Adrenal gland (tissue), 12 donors: ENCODE data around the gene TWIST2. TPM values are rescaled to one million over a fixed set of nuclear protein-coding genes. Genes with fewer than 3 reads are reported as not detected.

Source experiments
- DNase-seq, 7 donors: peaks; one replicate each; pipeline ENCODE4 v3.0.0-alpha.2; 2019 to 2020
- H3K27ac ChIP-seq, 5 donors: fragments of 200-600 bp; sonication (generic) in 4 of 5; 1 replicate in 3 of 5; 2 replicates in 2 of 5; pipeline versions ENCODE4 v1.5.1 to v1.8.0; 2016 to 2020; ENCODE audit warnings: mild to moderate bottlenecking in 1 of 5
- H3K27me3 ChIP-seq: fragments of 200-600 bp; 2 replicates; pipeline ENCODE4 v1.8.0; 2021
- H3K36me3 ChIP-seq, 2 donors: fragments of 200-600 bp; replicated peaks in 1 of 2; 1 replicate in 1 of 2; 2 replicates in 1 of 2; pipeline versions ENCODE4 v1.5.1 to v1.8.0; 2018 to 2022
- H3K4me1 ChIP-seq, 2 donors: fragments of 200-600 bp; replicated peaks in 1 of 2; 1 replicate in 1 of 2; 2 replicates in 1 of 2; pipeline versions ENCODE4 v1.5.1 to v1.8.0; 2018 to 2021
- H3K4me3 ChIP-seq, 4 donors: fragments of 200-600 bp; sonication (generic) in 3 of 4; one replicate each; pipeline ENCODE4 v1.5.1; 2016 to 2018
- H3K9me3 ChIP-seq, 3 donors: fragments of 200-600 bp; sonication (generic) in 1 of 3; replicated peaks in 1 of 3; 1 replicate in 2 of 3; 2 replicates in 1 of 3; pipeline versions ENCODE4 v1.5.1 to v1.8.0; 2016 to 2021
- POLR2A ChIP-seq, 2 donors: fragments of 450-650 bp; IDR thresholded peaks; one replicate each; pipeline ENCODE4 v1.6.1; 2017; ENCODE audit warnings: antibody characterized with exemption in 2 of 2, mild to moderate bottlenecking in 2 of 2, moderate library complexity in 1 of 2
- WGBS, 4 donors: extraction: QIAGEN DNeasy Blood & Tissue Kit in 2 of 4; methylation state at CpG; one replicate each; pipeline versions ENCODE4 v1.1.5 to v1.1.7; 2013 to 2017; 5-methylcytosine and 5-hydroxymethylcytosine counted together
- intact Hi-C, 2 donors: fragments of 100-400 bp; cut with DNase I; formaldehyde crosslinking; loops; one replicate each; pipeline versions ENCODE4 v1.14.1 to v1.15.0; 2022 to 2023
- polyA plus RNA-seq, 3 donors: library from polyadenylated mRNA; stranded (reverse); fragments of 200-250 nt in 2 of 3; fragments of 350-450 nt in 1 of 3; fragmentation: Illumina TruSeq in 1 of 3; extraction: RNeasy Lipid Tissue Mini Kit (QIAGEN cat#74804) in 1 of 3; gene quantifications; one replicate each; pipeline ENCODE4 v1.2.3, GENCODE V29; 2013 to 2014
- total RNA-seq, 9 donors: library from RNA; depleted of rRNA in 4 of 9; stranded (reverse); fragments of >200 nt in 4 of 9; fragments of 120-200 nt in 1 of 9; fragmentation: NEBNext Ultra II Directional in 1 of 9; extraction: Animal tissue kit (Norgen Biotek cat#: 25700) in 1 of 9; gene quantifications; one replicate each; pipeline versions ENCODE4 v1.1.0 to v1.2.4, GENCODE V29; 2013 to 2023
- TF ChIP-seq, protein P1 (sequence below), 6 experiments: fragments of 450-650 bp in 4 of 6; fragments of 200-600 bp in 2 of 6; sonication (generic) in 1 of 6; IDR thresholded peaks; 1 replicate in 5 of 6; 2 replicates in 1 of 6; pipeline versions ENCODE4 v1.5.1 to v1.8.0; 2016 to 2021; ENCODE audit warnings: antibody characterized with exemption in 6 of 6, mild to moderate bottlenecking in 2 of 6, moderate library complexity in 1 of 6
- donor health status: healthy with polysubstance abuse.
- donor health status: Bipolar disorder and iron deficiency.
- donor health status: DM: yes; HTN: yes; CAD: no.
- donor health status: DM: no; HTN: no; CAD: no.
- donor health status: DM: no; HTN: no; CAD: no.
- donor health status: DM: yes; HTN: yes; CAD: no.

Gene TWIST2
- total and polyA plus RNA-seq, 12 donors = 1.0 to 20.5 (median 6.0) TPM

DNA sequence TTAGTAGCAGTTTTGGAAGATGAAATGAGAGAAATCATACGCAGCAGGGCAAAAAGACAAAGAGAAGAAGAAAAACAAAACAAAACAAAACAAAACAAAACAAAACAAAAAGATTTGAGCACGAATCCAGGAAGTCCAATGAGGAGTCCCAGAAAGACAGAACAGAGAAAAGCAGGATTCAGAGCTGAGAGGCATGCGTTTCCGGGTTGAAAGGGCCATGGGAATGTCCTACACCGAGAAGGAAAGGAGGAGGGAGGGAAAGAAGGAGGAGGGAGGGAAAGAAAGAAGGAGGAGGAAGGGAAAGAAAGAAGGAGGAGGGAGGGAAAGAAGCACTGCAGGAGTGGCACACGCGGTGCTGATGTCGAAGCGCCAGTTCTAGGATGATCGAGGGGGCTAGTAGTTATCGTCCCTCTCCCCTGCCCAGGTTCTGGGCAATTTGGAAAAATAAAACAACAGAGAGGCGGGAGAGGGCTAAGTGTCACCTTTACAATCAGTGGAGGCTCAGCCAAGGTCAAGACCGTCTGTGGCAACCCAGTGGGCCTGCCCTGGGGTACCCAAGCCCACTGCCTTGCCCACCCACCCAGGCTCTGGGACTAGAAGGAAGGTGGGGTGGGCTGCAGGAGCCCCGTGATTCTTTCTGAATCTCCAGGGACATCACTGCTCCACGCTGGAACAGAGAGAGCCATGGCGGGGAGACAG is 68.4 kb downstream of the TWIST2 start:
- no peak for DNase-seq
- Histone ChIP-seq H3K9me3 (no peaks in the 10 kb centered on the region), H3K27me3 (no peaks in the 10 kb centered on the region), H3K4me3 (no peak overlapping the region), H3K27ac (no peak overlapping the region), H3K4me1 (no peaks in the 10 kb centered on the region), H3K36me3 (no peaks in the 10 kb centered on the region)
- intact Hi-C loops = no loop called here
- 79 to 82% (median 82%) methylated on average over 16 of the region's 16 CpGs for WGBS, 4 donors
- TF ChIP-seq, protein P1, sequence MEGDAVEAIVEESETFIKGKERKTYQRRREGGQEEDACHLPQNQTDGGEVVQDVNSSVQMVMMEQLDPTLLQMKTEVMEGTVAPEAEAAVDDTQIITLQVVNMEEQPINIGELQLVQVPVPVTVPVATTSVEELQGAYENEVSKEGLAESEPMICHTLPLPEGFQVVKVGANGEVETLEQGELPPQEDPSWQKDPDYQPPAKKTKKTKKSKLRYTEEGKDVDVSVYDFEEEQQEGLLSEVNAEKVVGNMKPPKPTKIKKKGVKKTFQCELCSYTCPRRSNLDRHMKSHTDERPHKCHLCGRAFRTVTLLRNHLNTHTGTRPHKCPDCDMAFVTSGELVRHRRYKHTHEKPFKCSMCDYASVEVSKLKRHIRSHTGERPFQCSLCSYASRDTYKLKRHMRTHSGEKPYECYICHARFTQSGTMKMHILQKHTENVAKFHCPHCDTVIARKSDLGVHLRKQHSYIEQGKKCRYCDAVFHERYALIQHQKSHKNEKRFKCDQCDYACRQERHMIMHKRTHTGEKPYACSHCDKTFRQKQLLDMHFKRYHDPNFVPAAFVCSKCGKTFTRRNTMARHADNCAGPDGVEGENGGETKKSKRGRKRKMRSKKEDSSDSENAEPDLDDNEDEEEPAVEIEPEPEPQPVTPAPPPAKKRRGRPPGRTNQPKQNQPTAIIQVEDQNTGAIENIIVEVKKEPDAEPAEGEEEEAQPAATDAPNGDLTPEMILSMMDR (IDR thresholded peaks at IDR 0.05) = no peak
- no peak for TF ChIP-seq POLR2A (IDR thresholded peaks at IDR 0.05)

GRCh38 chr2:238916875-238917590 is 69.1 kb downstream of the TWIST2 start:
- Histone ChIP-seq H3K4me3 (no peak overlapping the region), H3K9me3 (no peaks in the 10 kb centered on the region), H3K36me3 (no peaks in the 10 kb centered on the region), H3K27ac (no peak overlapping the region), H3K27me3 (no peaks in the 10 kb centered on the region), H3K4me1 (no peaks in the 10 kb centered on the region)
- WGBS, 4 donors = 63 to 81% (median 80%) methylated on average over 9 to 14 of the region's 14 CpGs
- DNase-seq = no peak
- intact Hi-C loops = no loop called here
- TF ChIP-seq, protein P1 (IDR thresholded peaks at IDR 0.05) = no peak
- TF ChIP-seq POLR2A (IDR thresholded peaks at IDR 0.05) = no peak

DNA sequence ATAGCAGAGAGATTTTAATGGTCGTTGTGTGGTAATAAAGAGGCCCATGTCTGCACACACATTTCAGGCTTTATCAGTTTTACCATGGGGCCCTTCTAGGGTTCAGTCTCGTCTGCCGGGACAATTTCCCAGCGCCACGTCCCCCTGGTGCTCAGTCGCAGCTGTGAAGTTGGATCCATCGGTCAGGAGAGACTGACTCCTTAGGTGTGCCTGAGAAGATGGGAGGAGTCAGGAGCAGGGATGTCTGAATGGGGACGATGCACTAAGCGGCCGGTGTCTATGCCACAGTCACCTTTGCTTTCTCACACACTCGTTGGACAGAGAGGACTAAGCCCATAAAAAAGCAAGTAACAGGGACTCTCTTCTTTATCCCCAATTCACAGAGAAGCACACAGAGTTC is 71.4 kb downstream of the TWIST2 start:
- Histone ChIP-seq H3K4me3 (no peak overlapping the region), H3K4me1 (no peaks in the 10 kb centered on the region), H3K27me3 (no peaks in the 10 kb centered on the region), H3K36me3 (no peaks in the 10 kb centered on the region), H3K9me3 (no peaks in the 10 kb centered on the region), H3K27ac (no peak overlapping the region)
- DNase-seq = no peak
- intact Hi-C loops = no loop called here
- no peak for TF ChIP-seq POLR2A (IDR thresholded peaks at IDR 0.05)
- TF ChIP-seq, protein P1 (IDR thresholded peaks at IDR 0.05) = no peak
- 72 to 85% (median 78%) methylated on average over 11 of the region's 11 CpGs for WGBS, 4 donors

- H3K27me3 ChIP-seq = no peaks in the 10 kb centered on the region
- TF ChIP-seq, protein P1 (IDR thresholded peaks at IDR 0.05) = no peak
- no peak for TF ChIP-seq POLR2A (IDR thresholded peaks at IDR 0.05)
- no peak for DNase-seq
- H3K4me1 ChIP-seq = no peaks in the 10 kb centered on the region
- no peak overlapping the region for H3K4me3 ChIP-seq
- WGBS, 4 donors = 57 to 83% (median 81%) methylated on average over 3 of the region's 3 CpGs
- intact Hi-C loops = no loop called here
- no peaks in the 10 kb centered on the region for H3K9me3 ChIP-seq
- no peaks in the 10 kb centered on the region for H3K36me3 ChIP-seq
- no peak overlapping the region for H3K27ac ChIP-seq
Measured at GRCh38 chr2:238920053-238920452, 72.2 kb downstream of the TWIST2 start.
